ENCODE measurements around the gene FBXO38.

- TF ChIP-seq CTCF (conservative IDR thresholded peaks at IDR 0.05; ENCODE audit: low read length) (no peak), EZH2phosphoT487 (IDR thresholded peaks at IDR 0.05; ENCODE audit: borderline replicate concordance) (no peak)
Measured at GRCh38 chr5:148381906-148382305, 1.9 kb upstream of the FBXO38 start.
